Dermis lymphatic vessel endothelial cell (primary cell): ENCODE data around the gene COL28A1. TPM values are rescaled to one million over a fixed set of nuclear protein-coding genes. Genes with fewer than 3 reads are reported as not detected.

ENCODE experiments used
- total RNA-seq: library from RNA; depleted of rRNA; stranded (reverse); fragments of >200 nt; gene quantifications from 2 replicates; pipeline ENCODE4 v1.2.1, GENCODE V29; 2014

Gene COL28A1
- 0.17 TPM in 1 of 2 replicates, not detected in the other for total RNA-seq

DNA sequence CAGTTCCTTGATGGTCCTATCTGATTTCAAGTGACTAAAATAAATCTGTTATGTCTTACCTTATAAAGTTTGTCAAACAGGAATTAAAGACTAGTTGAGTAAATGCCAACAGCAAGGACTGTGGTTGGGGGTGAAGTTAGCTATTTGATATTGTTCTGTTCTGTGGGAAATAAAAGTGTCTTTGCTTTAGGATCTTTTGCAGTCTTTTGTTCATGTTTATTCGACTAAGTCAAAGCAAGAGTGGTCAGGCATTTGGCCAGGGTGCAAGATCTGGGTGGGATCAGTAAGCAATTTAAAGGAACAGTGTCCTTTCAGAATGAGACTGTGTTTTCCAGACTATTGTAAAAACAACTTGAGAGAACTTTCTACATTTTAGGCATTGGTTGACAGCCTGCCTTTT is at the start of gene COL28A1:
COL28A1 (minus strand) TSS at position 183 of the 400 bp plus-strand sequence. CDS start 2,998 bp downstream, outside the sequence.

DNA sequence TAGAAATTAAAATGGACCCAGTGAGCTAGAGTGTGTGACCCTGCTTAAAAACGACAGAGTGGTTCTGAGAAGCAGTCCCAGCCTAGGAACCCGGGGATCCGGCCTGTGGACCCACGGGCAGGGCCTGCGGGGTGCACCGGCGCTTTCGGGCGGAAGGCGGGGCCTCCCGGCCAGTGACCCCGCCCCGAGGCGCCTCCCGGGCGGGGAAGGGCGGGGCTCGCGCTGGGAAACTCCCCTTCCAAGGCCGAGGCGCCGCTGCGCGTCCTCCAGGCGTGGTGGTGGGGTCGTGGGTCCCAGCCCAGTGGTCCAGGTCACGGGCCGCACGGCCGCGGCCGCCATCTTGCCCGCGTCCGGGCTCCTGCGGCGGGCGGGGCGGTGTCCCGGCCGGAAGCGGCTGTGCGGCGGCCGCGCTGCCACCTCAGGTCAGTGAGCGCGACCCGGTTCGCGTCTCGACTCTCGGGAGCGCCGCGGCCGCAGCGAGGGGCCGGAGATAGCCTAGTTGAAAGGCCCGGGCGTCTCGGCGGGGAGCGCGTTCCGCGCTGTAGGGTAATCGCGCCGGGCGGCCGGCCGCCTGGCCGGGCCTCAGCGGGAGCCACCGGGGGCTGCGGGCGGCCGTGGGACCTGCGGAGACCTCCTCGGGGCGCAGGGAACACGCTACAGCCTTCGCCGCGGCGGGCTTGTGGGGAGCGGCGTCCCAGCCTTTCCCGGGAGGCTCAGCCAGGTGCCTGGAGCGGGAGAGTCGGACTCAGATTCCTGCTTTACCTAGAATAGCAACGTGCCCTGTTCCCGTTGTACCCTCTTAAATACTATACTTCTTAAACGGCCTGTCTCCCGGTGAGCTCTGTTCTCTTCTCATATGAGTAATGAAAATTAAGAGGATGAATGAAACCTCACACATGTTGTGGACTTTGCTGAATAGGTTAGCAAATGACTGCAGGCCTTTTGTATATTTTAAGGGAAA is 31.3 kb upstream of the COL28A1 start, which contains the start of gene MIOS:
MIOS (plus strand) TSS at position 234 of the 961 bp plus-strand sequence. CDS start 5,592 bp downstream, outside the sequence.

Other genes starting within 250 kb of the COL28A1 start
- 17.1 and 26.2 TPM in 2 replicates for gene MIOS, start 31.0 kb upstream of the COL28A1 start, total RNA-seq
- gene UMAD1, start 104.9 kb upstream of the COL28A1 start, total RNA-seq, result 5.5 and 7.4 TPM in 2 replicates
- gene RPA3, start 182.7 kb upstream of the COL28A1 start, total RNA-seq, result 12.0 and 12.4 TPM in 2 replicates